Stimulated activated CD8-positive, alpha-beta memory T cell treated with anti-CD3 and anti-CD28 coated beads, Interleukin-15, amount 100 ng/mL, for 4 hours (primary cell): ENCODE measurements around the gene MGAT5.

Experiments
- DNase-seq, 2 donors: peaks; one replicate each; pipeline ENCODE4 v3.0.0-alpha.2; 2020; ENCODE audit warnings: low read depth in 2 of 2

MGAT5 gene

GRCh38 chr2:134336352-134336751 lies 82.5 kb downstream of the MGAT5 start:
- no peak for DNase-seq

GRCh38 chr2:134336921-134337320 lies 83.0 kb downstream of the MGAT5 start:
- no peak for DNase-seq

DNA sequence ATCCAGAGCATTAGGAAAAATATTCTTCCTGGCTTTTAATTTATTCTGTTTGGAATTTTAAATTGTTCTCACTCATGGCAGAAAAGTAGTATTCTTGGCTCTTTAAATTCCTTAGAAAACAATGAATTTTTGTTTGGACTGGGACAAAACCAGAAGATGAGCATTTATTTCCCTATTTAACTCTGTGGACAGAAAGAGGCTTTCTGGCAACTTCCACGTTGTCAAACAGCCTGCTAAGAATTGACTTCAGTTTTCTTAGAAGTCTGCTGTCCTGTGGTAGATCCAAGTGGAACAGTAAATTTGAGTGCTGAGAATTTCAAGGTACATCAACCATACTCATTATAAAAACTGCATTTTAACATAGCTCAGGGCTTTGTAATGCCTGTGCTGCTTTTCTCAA lies 83.8 kb downstream of the MGAT5 start:
- DNase-seq: no peak

- DNase-seq: no peak
Observed at GRCh38 chr2:134338208-134338607, 84.3 kb downstream of the MGAT5 start.

DNA sequence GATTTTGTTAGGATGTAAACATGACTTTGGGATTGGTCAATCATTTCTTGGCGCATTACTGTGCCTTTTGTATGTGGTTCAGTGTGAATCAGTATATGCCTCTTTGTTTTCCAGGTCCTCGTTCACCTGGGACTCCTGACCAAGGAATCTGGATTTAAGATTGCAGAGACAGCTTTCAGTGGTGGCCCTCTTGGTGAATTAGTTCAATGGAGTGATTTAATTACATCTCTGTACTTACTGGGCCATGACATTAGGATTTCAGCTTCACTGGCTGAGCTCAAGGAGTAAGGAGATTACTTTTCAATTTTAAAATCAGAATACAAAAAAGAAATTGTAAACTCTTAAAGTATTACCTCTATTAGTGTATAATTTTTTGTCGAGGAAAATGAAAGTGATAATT lies 87.6 kb downstream of the MGAT5 start:
- no peak for DNase-seq

GRCh38 chr2:134344954-134345697 lies 91.3 kb downstream of the MGAT5 start:
- DNase-seq: no peak

DNA sequence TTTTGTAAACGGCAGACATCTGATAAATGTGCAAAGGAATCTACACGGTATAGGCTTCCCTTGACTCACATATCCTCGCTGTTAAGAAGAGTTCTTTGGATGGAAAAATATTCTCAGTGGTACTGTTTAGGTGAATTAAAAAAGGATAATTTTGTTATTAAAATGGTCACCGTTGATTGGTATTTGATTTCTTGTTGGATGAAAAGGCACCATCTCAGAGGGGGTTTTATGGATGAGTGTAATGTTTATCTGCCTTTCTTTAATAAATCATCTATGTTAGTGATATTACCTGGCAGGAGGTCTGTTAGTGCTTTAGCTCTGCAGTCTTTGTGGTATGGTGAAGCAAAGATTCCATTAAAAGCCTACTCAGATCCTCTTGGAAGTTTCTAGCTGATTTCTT lies 92.3 kb downstream of the MGAT5 start:
- no peak for DNase-seq

DNA sequence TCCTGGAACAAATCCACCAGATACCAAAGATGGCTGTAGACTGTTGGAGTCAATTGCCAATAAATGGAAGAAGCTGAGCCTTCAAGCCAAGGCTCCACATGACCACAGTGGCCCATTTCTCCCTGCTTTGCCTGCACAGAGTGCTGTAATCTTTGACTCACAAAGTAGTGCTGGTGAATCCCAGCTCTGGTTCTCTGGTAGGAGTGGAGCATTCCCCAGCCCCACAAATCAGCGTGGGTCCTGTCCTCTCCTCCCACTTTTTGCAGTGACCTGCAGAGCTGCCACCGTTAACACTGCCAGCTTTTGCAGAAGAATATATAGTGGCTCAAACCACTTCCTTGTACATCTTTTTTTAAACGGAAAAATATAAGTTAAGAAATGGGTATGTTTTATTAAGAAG lies 93.9 kb downstream of the MGAT5 start:
- DNase-seq: no peak

DNA sequence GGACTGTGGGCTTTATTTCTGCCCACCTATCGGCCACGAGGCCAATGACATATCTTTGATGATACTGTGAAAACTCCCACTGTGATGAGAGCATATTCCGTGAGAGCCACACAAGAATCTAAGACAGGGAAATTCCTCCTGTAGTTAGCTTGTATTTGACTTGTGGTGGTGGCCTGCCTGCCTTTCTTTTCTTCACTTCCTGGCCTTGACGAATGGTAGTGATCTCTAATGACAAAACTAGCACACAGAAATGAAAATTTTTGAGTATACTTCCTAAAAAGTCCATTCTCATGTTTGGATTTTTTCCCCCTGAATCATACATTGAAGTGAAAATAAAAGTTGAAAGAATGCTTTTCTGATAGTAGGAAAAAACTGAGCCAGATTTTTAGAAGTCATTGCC lies 94.4 kb downstream of the MGAT5 start:
- no peak for DNase-seq

DNA sequence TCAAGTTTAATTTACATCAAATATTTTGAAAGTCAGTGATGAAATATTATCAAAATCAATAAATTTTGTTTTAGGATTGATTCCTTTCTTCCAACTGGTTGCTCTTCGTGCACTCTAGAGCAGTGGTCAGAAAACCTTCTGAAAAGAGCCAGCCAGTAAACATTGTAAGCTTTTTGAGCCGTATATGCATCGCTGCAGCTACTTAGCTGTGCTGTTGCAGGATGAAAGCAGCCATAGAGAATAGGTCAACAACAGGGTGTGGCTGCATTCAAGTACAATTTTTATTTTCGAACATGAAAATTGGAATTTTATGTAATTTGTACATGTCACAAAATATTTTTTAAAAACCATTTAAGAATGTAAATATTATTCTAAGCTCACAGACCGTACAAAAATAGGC lies 94.9 kb downstream of the MGAT5 start:
- no peak for DNase-seq

GRCh38 chr2:134351016-134351415 lies 97.1 kb downstream of the MGAT5 start:
- no peak for DNase-seq

GRCh38 chr2:134351899-134352298 lies 98.0 kb downstream of the MGAT5 start:
- DNase-seq: no peak

DNA sequence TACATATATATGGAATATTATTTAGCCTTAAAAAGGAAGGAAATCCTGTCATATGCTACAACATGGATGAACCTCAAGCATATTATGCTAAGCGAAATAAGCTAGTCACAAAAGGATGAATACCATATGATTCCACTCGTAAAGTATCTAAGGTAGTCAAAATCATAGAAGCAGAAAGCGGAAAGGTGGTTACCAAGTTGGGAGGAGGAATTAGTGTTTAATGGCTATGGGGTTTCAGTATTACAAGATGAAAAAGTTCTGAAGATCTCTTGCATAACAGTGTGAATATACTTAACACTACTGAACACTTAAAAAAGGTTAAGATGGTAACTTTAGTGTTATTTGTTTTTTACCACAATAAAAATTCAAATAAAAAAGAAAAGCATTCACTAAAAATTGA lies 99.0 kb downstream of the MGAT5 start:
- DNase-seq: no peak

GRCh38 chr2:134354611-134355010 lies 100.7 kb downstream of the MGAT5 start:
- DNase-seq: no peak

- no peak for DNase-seq
Observed at GRCh38 chr2:134357814-134358213, 103.9 kb downstream of the MGAT5 start.

GRCh38 chr2:134359367-134360081 lies 105.7 kb downstream of the MGAT5 start:
- DNase-seq: no peak

DNA sequence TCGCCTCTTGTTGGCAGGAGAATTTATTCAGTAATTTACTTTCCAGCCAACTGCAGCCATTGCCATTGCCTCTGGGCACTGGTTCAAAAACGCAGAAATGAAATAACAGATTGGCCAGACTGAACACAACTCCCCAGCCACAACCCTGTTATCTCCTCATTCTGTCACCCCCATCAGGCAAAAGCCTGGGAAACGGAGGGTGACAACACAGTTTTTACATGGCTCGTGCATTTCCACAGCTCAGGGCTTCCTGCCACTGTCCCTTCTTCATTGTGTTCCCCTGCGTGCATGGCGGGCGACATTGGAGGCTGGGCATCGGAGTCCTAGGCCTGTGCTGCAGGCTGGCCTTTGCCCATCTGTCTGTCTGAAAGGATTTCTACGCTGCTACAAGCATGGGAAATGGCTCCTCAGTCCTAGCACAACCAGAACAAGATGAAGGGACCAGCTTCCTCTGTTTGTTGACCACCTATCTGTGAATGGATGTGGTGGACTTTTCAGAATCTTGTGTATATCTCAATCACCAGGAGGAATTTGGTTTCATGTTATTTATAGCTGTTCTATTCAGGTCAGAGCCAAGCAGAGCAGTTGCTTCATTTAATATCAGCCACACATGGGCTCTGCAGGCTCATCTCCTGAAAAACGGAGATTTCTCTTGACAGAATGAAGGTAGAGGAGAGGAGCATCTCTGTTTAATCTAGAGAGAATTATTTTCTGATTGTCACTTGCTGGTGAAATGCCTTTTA lies 107.0 kb downstream of the MGAT5 start:
- no peak for DNase-seq

- DNase-seq: no peak
Observed at GRCh38 chr2:134361648-134362047, 107.8 kb downstream of the MGAT5 start.

GRCh38 chr2:134362152-134362668 lies 108.3 kb downstream of the MGAT5 start:
- no peak for DNase-seq

- no peak for DNase-seq
Observed at GRCh38 chr2:134362740-134363139, 108.9 kb downstream of the MGAT5 start.

DNA sequence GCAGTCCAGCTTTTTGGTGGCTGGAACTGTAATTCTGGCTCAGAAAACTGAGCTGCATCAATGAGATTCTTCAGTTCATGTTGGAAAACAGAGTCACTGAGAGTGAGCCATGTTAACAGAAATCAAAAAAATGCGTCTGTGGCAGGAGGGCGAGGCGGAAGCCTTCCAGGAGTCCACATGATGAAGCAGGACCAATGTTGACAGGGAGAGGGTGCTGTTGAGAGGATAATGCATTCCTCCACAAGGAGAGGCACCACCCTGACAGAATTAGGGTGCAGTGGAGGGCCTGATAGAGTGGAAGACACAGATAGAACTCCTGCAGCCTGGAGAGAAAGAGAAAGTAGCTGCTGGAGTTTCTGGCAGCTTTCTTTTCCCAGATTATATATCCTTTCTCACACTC lies 111.5 kb downstream of the MGAT5 start:
- DNase-seq: no peak

DNA sequence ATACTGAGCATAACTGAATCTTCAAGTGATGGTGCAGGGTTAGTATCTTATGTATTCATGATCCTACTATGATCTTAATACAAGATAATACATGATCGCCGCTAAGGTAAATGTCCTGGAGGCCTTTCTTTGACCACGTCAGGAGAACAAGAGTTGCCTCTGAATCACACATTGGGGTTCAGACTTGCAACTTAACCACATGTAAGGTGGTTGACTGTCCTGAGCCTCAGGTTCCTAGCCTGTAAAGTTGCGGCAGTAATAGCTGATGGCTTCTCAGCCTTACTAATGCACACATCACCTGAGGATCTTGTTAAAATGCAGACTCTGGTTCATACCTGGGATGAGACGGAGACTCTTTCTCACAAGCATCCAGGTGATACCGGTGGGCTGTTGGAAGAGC lies 112.5 kb downstream of the MGAT5 start:
- no peak for DNase-seq

GRCh38 chr2:134367213-134367612 lies 113.3 kb downstream of the MGAT5 start:
- DNase-seq: no peak
